Measurements from ENCODE around the gene LURAP1L. TPM values are rescaled to one million over a fixed set of nuclear protein-coding genes. Genes with fewer than 3 reads are reported as not detected.

Gene LURAP1L
- polyA plus RNA-seq, 1 donor (not counting 4 experiments of a cell fraction or from before 2014, with no cell fraction given): 25.0 TPM

DNA sequence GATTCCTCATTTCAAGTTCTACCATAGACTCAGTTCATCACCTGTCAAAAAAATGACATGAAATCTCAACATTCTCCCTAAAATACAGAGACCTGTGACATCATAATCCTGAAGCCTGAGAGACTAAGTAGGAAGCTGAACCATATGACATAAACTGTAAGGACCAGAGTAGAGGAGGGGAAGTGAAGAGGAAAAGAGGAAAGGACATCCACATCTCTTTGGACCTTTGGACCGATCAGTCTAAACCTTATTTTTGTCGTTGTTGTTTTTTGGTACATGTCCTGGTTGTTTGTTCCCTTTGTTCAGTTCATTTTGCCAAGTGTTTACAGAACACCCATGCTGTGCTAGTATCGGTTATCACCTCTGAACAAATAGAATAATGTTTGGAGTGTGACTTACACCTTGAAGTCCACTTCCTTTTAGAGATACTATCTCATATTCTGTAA, 41.9 kb downstream of the LURAP1L start:
- peak; percentile 59 for FAIRE-seq

DNA sequence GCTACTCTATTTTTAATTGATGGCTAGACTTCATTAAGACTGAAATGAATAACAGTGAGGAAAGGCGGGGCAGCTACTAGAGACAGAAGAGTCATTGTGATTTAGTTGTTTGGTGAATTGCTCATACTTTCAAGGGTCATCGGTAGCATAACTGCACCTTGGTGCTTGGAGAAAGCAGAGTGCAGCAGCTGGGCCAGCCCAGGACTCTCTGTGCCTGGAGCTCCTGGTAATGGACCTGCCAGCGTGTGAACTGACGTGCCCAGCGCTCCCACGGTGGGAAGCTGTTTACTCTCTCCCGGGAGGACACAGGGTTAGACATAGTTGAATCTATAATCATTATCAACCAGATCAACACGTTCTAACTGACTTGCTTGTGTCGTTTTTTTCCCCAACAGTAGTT, 42.9 kb downstream of the LURAP1L start:
- no peaks in the 10 kb centered on the region for H3K9me3 ChIP-seq (ENCODE audit: control insufficient read depth, low read depth, low read length)
- H2AFZ ChIP-seq (ENCODE audit: control insufficient read depth, low read length): no peak overlapping the region
- no peaks in the 10 kb centered on the region for H3K27me3 ChIP-seq (ENCODE audit: control insufficient read depth, extremely low read depth, insufficient read depth, low read length)
- H3K4me3 ChIP-seq (ENCODE audit: control insufficient read depth in 2 of 3, extremely low read depth in 1 of 3, insufficient read depth in 2 of 3, low read depth in 1 of 3, low read length in 3 of 3): no peak overlapping the region
- peaks cover 21% of the 10 kb centered on the region for H3K4me1 ChIP-seq (ENCODE audit: control insufficient read depth, extremely low read depth, insufficient read depth, low read length)
- H3K9me1 ChIP-seq (ENCODE audit: control insufficient read depth, extremely low read depth, insufficient read depth, low read length): no peaks in the 10 kb centered on the region
- no peaks in the 10 kb centered on the region for H3K79me2 ChIP-seq (ENCODE audit: control insufficient read depth, insufficient read depth, low read length)
- H3K9ac ChIP-seq (ENCODE audit: control insufficient read depth, extremely low read depth, insufficient read depth, low read length): no peak overlapping the region
- FAIRE-seq (peak; percentile 26), DNase-seq (ENCODE audit: low read depth, low spot score) (peak; percentile 5)
- dilution Hi-C loops (cut with MboI; ENCODE audit: extremely low pct_ligation_motif_present, low sequenced_read_pairs): no loop called here
- peak overlapping the region; percentile 3 for H3K27ac ChIP-seq (ENCODE audit: control insufficient read depth, insufficient read depth, low read length)
- no peaks in the 10 kb centered on the region for H4K20me1 ChIP-seq (ENCODE audit: control insufficient read depth, extremely low read depth, insufficient read depth, low read length)
- no peak overlapping the region for H3K4me2 ChIP-seq (ENCODE audit: control insufficient read depth, extremely low read depth, insufficient read depth, low read depth, low read length)
- no peaks in the 10 kb centered on the region for H3K36me3 ChIP-seq (ENCODE audit: control insufficient read depth in 2 of 2, extremely low read depth in 1 of 2, insufficient read depth in 2 of 2, low read length in 2 of 2)
- TF ChIP-seq, protein P1, sequence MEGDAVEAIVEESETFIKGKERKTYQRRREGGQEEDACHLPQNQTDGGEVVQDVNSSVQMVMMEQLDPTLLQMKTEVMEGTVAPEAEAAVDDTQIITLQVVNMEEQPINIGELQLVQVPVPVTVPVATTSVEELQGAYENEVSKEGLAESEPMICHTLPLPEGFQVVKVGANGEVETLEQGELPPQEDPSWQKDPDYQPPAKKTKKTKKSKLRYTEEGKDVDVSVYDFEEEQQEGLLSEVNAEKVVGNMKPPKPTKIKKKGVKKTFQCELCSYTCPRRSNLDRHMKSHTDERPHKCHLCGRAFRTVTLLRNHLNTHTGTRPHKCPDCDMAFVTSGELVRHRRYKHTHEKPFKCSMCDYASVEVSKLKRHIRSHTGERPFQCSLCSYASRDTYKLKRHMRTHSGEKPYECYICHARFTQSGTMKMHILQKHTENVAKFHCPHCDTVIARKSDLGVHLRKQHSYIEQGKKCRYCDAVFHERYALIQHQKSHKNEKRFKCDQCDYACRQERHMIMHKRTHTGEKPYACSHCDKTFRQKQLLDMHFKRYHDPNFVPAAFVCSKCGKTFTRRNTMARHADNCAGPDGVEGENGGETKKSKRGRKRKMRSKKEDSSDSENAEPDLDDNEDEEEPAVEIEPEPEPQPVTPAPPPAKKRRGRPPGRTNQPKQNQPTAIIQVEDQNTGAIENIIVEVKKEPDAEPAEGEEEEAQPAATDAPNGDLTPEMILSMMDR (optimal IDR thresholded peaks at IDR 0.05 in 1 of 3, IDR thresholded peaks at IDR 0.05 in 1 of 3, conservative IDR thresholded peaks at IDR 0.05 in 1 of 3; ENCODE audit: extremely low read depth in 1 of 3, insufficient read depth in 2 of 3, low read length in 3 of 3): no peak
- TF ChIP-seq EZH2 (IDR thresholded peaks at IDR 0.05; ENCODE audit: low read length): no peak

More for the DNA sequence above, 41.9 kb downstream of the LURAP1L start:
- Histone ChIP-seq H3K79me2 (ENCODE audit: control insufficient read depth, insufficient read depth, low read length) (peaks cover 4% of the 10 kb centered on the region), H3K36me3 (ENCODE audit: control insufficient read depth in 2 of 2, extremely low read depth in 1 of 2, insufficient read depth in 2 of 2, low read length in 2 of 2) (peaks cover 0 to 5% of the 10 kb centered on the region in 2 experiments), H3K4me1 (ENCODE audit: control insufficient read depth, extremely low read depth, insufficient read depth, low read length) (peaks cover 30% of the 10 kb centered on the region), H3K27me3 (ENCODE audit: control insufficient read depth, extremely low read depth, insufficient read depth, low read length) (no peaks in the 10 kb centered on the region), H3K4me2 (ENCODE audit: control insufficient read depth, extremely low read depth, insufficient read depth, low read depth, low read length) (no peak overlapping the region), H3K27ac (ENCODE audit: control insufficient read depth, insufficient read depth, low read length) (peak overlapping the region; percentile 3), H3K9ac (ENCODE audit: control insufficient read depth, extremely low read depth, insufficient read depth, low read length) (no peak overlapping the region), H2AFZ (ENCODE audit: control insufficient read depth, low read length) (no peak overlapping the region), H3K9me1 (ENCODE audit: control insufficient read depth, extremely low read depth, insufficient read depth, low read length) (no peaks in the 10 kb centered on the region), H4K20me1 (ENCODE audit: control insufficient read depth, extremely low read depth, insufficient read depth, low read length) (no peaks in the 10 kb centered on the region), H3K9me3 (ENCODE audit: control insufficient read depth, low read depth, low read length) (no peaks in the 10 kb centered on the region), H3K4me3 (ENCODE audit: control insufficient read depth in 2 of 3, extremely low read depth in 1 of 3, insufficient read depth in 2 of 3, low read depth in 1 of 3, low read length in 3 of 3) (no peak overlapping the region)
- DNase-seq (ENCODE audit: low read depth, low spot score): no peak
- dilution Hi-C loops (cut with MboI; ENCODE audit: extremely low pct_ligation_motif_present, low sequenced_read_pairs): no loop called here
- TF ChIP-seq, protein P1 (optimal IDR thresholded peaks at IDR 0.05 in 1 of 3, IDR thresholded peaks at IDR 0.05 in 1 of 3, conservative IDR thresholded peaks at IDR 0.05 in 1 of 3; ENCODE audit: extremely low read depth in 1 of 3, insufficient read depth in 2 of 3, low read length in 3 of 3): no peak
- TF ChIP-seq EZH2 (IDR thresholded peaks at IDR 0.05; ENCODE audit: low read length): no peak
